ENCODE measurements around the gene TEDDM1.

- TF ChIP-seq CTCF (IDR thresholded peaks at IDR 0.05 in 8 of 11, conservative IDR thresholded peaks at IDR 0.05 in 3 of 11) (no peak), POLR2A (IDR thresholded peaks at IDR 0.05) (no peak)
These were observed 2.6 kb downstream of the TEDDM1 start for GRCh38 chr1:182397653-182398393.
